GM13977 (cell line): Measurements from ENCODE around the gene TMCO4.

Source experiments
- DNase-seq: peaks from one replicate; pipeline ENCODE4 v3.0.0; 2012; ENCODE audit warnings: low spot score
- CTCF ChIP-seq: IDR thresholded peaks from 2 replicates; pipeline ENCODE4 v1.5.1; 2012; ENCODE audit warnings: mild to moderate bottlenecking, control low read depth; ENCODE audit not compliant: insufficient read depth; ENCODE audit errors: extremely low read depth, missing control alignments
- in situ Hi-C: fragments of 300-500 bp; cut with MboI; formaldehyde crosslinking; loops from one replicate; pipeline ENCODE4 v1.12.0; 2022; ENCODE audit warnings: low sequenced_read_pairs, low pct_unique_long_range_greater_than_20kb, mixed read lengths, inconsistent platforms; ENCODE audit not compliant: unreplicated experiment

TMCO4 gene

GRCh38 chr1:19720174-19720573 lies 79.5 kb downstream of the TMCO4 start:
- no peak for TF ChIP-seq CTCF

GRCh38 chr1:19717467-19717866 lies 82.2 kb downstream of the TMCO4 start:
- no peak for TF ChIP-seq CTCF
- in situ Hi-C loops, result no loop called here
- DNase-seq, result no peak

More at GRCh38 chr1:19720174-19720573, 79.5 kb downstream of the TMCO4 start:
- in situ Hi-C loops, result no loop called here
- no peak for DNase-seq

GRCh38 chr1:19715334-19716203 lies 84.1 kb downstream of the TMCO4 start:
- TF ChIP-seq CTCF, result peak; percentile 82
- in situ Hi-C loops, result no loop called here
- DNase-seq, result peak; percentile 80

- in situ Hi-C loops, result no loop called here
- no peak for DNase-seq
- TF ChIP-seq CTCF, result no peak
Observed at GRCh38 chr1:19712928-19713327, 86.8 kb downstream of the TMCO4 start.

GRCh38 chr1:19710825-19711611 lies 88.7 kb downstream of the TMCO4 start:
- in situ Hi-C loops, result no loop called here
- peak; percentile 64 for DNase-seq

More at GRCh38 chr1:19710825-19711611, 88.7 kb downstream of the TMCO4 start:
- no peak for TF ChIP-seq CTCF
